Stimulated activated CD4-positive, alpha-beta T cell treated with anti-CD3 and anti-CD28 coated beads, Interleukin-4, amount 100 ng/mL, for 48 hours (primary cell): ENCODE data around the gene HOATZ.

Experiments used
- DNase-seq, 2 donors: peaks; one replicate each; pipeline ENCODE4 v3.0.0-alpha.2; 2020; ENCODE audit warnings: low read depth in 2 of 2

HOATZ gene

DNA sequence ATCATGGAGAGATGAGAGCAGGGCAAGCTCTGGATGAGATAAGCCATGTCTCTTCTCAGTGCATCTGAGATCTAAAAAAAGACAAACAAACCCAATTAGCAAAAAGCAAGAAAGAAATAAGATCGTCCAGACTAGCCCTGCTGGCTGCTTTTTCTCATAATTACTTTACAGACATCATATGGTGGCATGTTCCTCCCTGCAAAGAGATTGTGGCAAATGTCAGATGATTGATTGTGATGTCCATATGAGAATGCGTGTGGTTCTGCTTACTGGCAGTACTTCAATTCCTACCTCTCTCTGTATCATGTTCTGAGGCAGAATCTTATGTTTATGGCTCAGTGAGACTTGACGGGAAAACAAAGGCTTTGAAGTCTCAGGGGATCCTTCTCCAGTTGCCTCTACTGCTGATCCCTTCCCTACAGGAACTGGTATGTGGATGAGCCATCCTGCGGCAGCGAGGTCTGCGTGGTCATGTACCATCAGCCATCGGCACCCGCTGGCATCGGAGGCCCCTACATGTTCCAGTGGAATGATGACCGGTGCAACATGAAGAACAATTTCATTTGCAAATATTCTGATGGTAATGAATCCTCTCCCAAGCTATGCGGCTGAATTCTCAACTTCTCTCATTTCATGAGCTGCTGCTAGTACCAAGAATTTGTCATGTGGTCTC, 34.8 kb downstream of the HOATZ start:
- DNase-seq, result no peak

DNA sequence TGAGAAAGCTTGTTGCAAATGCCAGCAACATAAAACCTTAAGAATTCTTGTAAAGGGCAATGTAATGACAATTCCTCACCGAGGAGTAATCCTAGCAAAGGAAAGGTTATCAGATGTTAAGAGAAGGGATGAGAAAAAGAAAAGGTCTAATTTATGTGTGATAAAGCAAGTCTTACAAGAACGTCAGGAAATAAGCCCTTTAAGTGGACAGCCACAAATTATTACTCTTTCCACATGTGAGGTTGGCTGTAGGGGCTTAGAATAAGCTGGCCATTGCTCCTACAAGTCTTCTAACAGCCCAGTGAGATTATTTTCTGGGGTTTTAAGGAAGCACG, 35.3 kb downstream of the HOATZ start:
- DNase-seq, result no peak

DNA sequence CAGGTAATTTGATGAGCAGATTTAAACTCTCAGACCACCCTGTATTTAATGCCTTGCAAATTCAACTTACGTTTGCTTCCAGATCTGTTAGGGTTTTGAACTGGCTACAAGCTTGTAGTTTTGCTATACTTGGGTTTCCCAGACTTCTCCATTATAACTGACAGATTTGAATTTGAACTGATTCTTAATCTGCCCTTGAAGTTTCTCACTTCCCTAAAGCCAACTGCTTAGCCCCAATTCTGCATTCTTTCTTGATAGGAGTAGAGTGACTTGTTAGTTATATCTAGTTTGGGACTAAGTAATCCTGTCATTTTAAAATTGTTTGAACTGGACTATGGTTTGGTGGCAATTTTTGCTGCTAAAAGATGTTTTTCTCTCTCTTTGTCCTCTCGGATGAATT, 35.7 kb downstream of the HOATZ start:
- no peak for DNase-seq

DNA sequence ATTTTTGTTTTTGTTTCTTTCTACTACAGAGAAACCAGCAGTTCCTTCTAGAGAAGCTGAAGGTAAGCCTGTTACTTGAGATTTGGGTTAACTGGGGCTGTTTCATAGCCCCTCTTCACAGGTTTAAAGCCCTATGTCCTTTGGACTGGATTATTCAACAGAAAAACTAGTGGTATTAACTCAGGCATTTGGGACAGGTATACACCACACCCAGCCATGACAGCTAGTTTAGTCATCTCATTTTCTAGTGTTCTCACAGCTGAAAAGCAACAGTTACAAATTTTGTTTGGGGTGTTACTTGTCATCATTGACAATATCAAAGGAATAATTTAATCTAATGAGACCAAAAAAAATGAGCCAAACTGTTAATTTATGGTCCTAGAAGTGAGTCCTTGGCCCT, 40.0 kb downstream of the HOATZ start:
- no peak for DNase-seq

DNA sequence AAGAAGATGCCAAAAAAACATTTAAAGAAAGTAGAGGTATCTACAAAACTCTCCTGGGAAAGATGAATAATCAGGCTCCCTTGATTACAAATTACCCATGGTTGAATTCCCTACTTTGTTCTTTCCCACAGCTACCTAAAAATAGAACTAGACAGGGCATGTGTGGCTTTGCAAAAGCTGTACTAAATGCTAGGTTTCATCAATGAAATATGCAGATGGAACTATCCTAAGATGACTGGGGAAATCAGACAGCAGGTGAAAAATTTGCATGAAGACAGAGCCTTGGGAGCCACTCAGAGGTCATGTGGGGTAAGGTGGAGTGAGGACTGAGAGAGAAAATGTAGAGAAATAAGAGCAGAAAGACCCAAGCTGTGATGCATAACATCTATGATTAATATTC, 40.7 kb downstream of the HOATZ start:
- no peak for DNase-seq

DNA sequence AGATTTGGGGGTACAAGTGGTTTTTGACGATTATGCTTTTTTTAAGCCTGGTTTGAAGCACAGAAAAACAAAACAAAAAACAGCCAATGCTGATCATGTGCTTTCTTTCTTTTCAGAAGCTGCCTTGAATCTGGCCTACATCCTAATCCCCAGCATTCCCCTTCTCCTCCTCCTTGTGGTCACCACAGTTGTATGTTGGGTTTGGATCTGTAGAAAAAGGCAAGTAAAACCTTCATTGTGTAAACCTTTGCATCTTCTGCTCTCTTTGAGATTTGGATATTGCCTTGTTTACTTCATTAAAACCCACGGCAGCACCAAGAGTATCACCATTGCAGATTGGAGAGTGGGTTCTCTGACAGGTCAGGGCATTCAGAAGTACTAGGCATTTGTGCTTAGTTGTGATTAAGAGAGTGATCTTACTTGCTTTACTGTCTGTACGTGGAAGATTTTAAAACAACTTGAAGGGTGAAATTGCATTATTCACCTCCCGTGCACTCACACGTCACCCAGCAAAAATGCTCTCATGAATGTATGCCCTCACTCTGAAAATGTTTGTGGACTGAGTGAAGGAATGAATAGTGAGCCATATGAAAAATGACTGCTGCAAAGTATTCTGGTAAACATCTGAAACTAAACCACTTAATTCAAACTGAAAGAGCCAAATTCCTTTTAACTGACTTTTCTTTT, 43.0 kb downstream of the HOATZ start:
- no peak for DNase-seq

DNA sequence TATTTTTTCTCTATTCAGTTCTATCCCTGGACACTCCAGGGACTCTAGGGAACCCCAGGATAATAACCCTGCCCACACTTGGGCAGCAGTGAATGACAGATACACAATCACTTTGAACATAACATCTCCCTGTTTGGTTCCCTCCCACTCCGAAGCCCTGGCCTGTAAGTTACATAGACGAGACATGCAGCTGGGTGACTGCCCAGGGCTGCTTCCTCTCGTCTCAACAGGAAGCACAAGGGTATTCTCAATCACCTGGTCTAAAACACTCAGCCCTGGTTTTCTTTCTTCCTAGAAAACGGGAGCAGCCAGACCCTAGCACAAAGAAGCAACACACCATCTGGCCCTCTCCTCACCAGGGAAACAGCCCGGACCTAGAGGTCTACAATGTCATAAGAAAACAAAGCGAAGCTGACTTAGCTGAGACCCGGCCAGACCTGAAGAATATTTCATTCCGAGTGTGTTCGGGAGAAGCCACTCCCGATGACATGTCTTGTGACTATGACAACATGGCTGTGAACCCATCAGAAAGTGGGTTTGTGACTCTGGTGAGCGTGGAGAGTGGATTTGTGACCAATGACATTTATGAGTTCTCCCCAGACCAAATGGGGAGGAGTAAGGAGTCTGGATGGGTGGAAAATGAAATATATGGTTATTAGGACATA, 45.4 kb downstream of the HOATZ start:
- DNase-seq, result no peak

DNA sequence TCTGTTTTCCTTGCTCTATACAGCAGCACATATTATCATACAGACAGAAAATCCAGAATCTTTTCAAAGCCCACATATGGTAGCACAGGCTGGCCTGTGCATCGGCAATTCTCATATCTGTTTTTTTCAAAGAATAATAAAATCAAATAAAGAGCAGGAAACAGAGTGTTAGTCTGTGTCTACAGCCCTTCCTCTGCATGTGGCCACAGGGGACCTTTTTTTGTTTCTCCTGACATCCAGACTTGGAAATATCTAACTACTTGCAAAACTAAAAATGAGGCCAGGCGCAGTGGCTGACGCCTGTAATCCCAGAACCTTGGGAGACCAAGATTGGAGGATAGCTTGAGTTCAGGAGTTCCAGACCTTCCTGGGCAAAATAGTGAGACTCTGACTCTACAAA, 46.2 kb downstream of the HOATZ start:
- DNase-seq, result no peak

DNA sequence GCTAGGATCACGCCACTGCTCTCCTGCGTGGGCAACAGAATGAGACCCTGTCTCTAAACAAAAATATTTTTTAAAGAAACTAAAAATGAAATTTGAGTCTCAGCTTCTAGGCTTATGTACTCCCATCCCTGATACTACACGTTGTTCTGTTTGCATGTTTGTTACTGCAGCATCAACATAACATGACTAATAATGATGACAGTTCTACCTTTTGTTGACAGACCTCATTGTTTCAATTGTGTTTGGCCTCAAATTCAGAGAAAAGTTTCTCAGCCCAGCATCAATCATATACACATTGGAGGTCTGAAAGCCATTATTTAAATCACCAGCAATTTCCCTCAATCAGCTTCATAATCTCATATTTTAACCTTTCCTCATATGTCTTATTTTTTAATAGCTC, 46.7 kb downstream of the HOATZ start:
- DNase-seq, result no peak

DNA sequence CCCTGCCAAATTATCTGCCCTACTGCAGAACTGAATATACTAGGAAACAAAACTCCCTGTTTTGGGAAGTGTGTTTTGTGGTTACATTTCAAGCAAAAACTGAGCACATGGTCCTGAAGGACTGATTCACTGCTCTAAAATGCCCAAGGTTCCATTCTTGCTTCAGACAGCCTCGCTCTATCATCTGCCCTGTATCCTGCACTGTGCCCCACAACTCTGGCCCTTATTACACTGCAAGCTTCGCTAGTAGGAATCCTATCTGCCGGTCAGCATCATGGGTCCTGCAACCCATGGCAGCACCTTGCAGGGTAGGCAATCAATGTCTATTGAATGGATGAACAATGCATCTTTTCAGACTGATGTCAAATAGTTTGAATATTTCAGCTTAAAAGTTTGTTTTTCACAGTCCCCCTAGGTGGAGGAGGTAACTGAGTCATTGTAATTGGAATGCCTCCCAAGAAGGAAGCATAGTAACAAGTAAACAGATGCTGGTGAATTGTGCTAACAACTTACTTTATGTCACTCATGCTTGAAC, 47.3 kb downstream of the HOATZ start:
- no peak for DNase-seq

DNA sequence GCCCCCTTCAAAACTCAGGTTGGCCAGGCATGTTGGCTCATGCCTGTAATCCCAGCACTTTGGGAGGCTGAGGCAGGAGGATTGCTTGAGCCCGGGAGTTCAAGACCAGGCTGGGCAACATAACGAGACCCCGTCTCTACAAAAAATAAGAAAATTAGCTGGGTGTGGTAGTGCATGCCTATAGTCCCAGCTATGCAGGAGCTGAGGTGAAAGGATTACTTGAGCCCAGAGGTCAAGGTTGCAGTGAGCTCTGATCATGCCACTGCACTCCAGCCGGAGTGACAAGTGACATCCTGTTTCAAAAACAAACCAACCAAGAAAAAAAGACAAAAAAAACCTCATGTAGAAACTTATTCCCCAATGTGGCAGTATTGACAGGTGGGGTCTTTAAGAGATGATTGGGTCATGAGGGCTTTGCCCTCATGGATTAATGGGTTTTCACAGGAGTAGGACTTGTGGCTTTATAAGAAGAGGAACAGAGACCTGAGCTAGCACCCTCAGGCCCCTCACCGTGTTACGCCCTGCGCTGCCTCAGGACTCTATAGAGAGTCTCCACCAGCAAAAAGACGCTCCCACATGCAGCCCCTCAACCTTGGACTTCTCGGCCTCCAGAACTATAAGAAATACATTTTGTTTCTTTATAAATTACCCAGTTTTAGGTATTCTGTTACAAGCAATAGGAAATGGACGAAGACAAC, 48.3 kb downstream of the HOATZ start:
- no peak for DNase-seq

DNA sequence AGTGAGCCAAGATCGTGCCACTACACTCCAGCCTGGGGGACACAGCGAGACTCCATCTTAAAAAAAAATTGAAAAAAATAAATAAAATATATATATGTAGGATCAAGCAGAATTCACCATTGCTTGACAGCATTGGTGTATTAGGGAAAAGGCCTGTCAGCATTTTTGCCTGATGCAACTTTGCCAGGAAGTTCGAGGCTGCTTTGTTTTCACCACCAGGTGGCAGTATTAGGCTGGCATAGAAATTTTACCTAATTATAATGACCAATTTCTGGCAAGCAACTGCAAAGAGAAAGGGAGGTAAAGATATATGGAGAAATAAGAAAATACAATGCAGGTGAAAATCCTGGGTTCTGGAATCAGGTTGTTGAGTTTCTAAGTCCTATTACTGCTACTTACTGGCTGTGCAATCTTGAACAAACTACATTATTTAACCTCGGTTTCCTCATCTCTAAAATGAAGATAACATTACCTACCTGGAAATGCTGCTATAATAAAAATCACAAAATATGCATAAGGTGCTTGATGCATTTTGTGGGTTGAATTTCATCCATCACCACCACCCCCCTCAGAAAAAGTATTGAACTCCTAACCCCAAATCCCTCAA, 50.6 kb downstream of the HOATZ start:
- peak; percentile 45 to 47 for DNase-seq

DNA sequence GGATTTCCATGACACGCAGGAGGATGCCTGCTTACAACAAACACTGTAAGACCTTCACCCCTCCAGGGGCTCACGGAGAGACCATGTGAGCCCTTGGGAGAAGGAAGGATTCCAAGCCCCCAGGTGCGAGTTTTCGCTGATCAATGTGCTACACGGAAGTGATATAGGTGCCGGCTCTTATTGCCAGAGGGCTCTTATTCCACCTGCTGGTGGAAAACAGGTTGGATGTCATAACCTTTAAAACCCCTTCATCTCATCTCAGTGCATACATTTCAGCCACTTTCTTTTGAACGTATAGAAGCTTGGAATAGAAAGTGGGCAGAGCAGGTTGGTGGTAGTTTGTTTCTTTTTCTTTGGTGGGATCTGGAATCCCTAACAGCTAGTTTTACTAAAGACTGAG, 51.7 kb downstream of the HOATZ start:
- DNase-seq, result no peak

DNA sequence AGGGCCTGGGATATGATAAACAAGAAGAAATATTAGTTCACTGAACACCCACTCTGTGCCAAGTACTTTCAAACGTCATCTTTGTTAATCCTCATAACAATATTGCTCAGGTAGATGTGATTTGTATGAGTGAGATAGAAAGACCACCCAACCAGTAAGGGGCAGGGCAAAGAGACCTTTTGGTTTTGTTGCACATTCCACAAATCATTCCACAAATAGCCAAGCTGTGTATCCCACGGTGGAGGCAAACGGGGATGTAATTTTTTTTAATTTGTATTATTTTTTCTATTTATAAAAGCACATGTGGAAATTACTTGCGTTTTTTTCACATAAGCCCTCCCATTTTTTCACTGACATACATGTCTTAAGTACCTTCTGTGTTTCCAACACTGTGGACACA, 54.9 kb downstream of the HOATZ start:
- no peak for DNase-seq

DNA sequence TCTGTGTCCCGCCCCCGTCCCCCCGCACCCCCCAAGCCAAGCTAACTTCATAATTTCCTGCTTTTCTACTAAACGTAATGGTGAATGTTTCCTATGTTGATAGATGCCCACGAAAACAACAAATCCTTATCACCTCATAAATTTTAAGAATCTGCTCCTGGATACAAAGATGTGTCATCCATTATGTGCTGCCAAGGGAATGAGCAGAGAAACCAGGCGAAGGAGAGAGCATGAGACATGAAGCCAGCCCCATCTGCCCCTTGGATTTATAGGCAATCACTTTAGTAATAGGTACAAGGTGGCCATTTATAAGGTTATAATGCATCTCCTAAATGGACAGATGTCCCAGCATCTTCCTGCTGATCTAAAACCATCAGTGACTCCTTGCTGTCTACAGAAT, 56.2 kb downstream of the HOATZ start:
- no peak for DNase-seq

DNA sequence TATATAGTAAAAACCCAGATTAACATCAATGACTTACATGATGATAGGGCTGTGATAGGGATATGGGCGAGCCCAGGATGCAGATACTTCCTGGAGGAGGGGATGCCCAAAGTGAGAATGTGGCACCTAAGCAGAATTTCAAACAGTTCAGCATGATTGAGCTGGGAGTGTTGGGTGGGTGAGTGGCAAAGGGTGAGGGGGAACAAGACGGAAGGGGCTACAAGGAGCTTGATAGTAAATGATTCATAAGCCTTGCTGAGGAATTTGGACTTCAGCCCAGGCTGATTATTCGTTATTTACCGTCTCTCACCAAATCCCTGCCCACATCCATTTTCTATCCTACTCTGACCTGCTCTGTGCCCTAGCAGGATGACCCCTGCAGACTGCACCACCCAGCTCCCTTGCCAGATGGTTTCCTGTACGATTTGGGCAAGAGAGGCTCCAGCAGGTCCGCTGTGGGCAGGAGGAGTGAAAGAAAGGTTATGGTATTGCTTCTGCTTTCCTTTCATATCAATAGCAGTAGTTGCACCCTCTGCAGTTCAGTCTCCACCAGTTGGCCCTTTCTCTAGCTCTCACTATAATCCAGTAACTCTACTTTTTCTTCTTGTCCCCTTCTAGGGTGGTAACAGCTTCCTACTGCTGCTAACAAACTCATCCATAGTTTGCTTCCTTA, 57.4 kb downstream of the HOATZ start:
- no peak for DNase-seq

DNA sequence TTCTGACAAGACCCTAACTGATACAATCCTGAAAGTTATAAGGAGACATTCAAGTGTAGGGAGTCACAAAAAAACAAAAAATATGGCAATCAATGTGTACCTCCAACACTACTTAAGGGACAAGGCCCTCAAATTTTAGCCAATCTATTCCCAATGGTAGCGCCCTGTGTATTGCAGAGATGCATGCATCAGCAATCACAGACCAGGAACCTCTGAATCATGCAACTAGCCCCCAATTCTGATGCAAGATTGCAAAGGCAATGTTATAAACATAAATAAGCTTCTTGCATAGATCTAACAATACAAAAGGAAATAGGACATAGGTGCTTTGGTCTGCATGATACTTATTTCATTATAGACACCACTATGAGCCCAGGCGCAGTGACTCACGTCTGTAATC, 58.0 kb downstream of the HOATZ start:
- no peak for DNase-seq

DNA sequence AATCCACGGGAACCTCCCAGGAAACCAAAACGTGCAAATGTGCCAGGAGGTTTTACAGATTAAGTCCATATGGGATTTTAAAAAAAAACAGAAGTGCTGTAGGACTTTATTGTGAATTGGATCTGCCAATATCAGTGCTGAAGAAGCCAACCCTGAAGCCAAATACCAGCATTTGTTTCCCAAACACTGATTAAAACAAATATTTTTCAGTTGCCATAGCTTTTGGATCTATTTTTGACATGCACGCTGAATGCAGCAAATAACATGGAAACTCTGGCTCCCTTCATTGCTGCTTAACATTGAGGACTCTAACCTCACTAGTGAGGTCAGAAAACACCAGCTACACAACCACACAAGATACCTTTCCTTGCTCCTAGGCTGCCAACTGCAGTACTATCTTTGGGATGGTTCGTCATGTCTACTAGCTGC, 59.3 kb downstream of the HOATZ start:
- DNase-seq, result no peak

DNA sequence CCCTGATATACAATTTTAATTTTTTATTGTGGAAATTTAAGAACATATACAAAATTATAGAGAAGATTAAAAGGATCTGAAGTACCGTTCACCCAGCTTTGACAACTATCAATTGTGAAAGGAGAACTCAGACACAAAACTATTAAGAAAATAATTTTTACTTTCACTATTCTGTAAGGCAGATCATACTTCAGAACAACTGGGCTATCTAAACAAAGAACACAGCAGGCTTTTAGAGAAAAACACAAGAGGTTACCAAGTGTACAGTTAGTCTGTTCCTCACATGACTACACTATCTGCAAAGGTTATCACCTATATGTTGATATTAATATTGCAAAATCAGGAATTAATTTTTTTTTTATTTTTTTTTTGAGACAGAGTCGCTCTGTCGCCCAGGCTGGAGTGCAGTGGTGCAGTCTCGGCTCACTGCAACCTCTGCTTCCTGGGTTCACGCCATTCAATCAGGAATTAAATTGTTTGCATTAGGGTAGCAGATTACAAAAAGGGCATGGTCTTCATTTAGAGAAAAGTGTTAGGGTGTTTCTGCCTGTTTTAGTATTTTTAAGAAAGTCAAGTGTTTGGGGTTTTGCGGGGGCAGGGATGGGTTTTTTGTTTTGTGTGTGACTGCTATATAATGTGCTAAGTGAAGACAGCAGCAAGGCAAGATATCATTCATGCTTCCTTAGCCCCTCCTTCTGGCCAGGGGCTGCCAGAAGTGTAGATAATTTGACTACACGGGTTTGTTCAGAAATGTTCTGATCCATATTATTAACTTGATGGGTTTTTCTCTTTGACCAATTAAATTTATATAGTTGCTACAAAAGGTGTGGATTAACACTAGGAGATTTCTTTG, 60.0 kb downstream of the HOATZ start:
- DNase-seq, result no peak

DNA sequence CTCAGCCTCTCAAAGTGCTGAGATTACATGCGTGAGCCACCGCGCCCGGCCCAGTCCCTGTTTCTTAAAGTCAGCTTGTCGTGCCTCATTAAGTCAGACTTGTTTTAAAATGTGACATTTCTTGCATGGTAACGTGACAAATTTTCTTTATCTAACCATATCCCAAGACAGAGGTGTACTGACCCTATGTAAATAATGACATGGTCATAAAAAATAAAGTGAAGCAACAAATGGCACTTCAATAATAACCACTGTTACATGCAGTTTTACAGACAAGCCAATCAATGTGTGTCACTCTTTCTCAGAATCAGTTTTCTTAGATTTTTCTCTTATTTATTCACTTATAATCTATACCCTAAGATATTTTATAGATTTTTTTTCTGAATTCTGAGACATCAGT, 61.2 kb downstream of the HOATZ start:
- no peak for DNase-seq

DNA sequence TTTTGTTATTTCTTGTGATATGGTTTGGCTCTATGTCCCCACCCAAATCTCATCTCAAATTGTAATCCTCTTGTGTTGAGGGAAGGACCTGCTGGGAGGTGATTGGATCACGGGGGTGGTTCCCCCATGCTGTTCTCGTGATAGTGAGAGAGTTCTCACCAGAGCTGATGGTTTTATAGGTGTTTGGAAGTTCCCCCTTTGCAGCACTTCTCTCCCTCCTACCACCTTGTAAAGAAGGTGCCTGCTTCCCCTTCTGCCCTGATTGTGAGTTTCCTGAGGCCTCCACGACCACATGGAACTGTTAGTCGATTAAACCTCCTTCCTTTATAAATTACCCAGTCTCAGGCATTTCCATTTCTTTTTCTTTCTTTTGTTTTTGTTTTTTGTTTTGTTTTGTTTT, 63.2 kb downstream of the HOATZ start:
- no peak for DNase-seq
